RPMI8226 (cell line): ENCODE data around the gene GZMH.
"Not testable (repeated sequence)": the region's sequence is repeated elsewhere in the genome, so short reads cannot be mapped to it uniquely, and the experiment has no call there.

Source experiments
- DNase-seq: peaks from one replicate; pipeline ENCODE4 v3.0.0-alpha.2; 2015

Gene GZMH

GRCh38 chr14:24609655-24610344 lies at the start of gene GZMH:
TSS of gene GZMH (minus strand) at chr14:24609685. CDS start at chr14:24609613, 72 bp downstream.
- DNase-seq = no peak

- DNase-seq = not testable (repeated sequence)
Observed at GRCh38 chr14:24648361-24648760, 38.9 kb upstream of the GZMH start.

GRCh38 chr14:24639905-24640304 lies 30.4 kb upstream of the GZMH start:
- no peak for DNase-seq

- no peak for DNase-seq
Observed at GRCh38 chr14:24639270-24639669, 29.8 kb upstream of the GZMH start.

- DNase-seq = no peak
Observed at GRCh38 chr14:24634158-24634557, 24.7 kb upstream of the GZMH start, which contains the start of gene GZMB. TSS of gene GZMB (minus strand) at chr14:24634190. CDS start at chr14:24634160, 30 bp downstream.

- DNase-seq = no peak
Observed at GRCh38 chr14:24633353-24633752, 23.9 kb upstream of the GZMH start.

- no peak for DNase-seq
Observed at GRCh38 chr14:24632761-24633160, 23.3 kb upstream of the GZMH start.

- no peak for DNase-seq
Observed at GRCh38 chr14:24632336-24632735, 22.9 kb upstream of the GZMH start.

GRCh38 chr14:24631749-24632335 lies 22.4 kb upstream of the GZMH start:
- no peak for DNase-seq

- DNase-seq = no peak
Observed at GRCh38 chr14:24630872-24631477, 21.5 kb upstream of the GZMH start.

GRCh38 chr14:24630087-24630871 lies 20.8 kb upstream of the GZMH start:
- DNase-seq = no peak

GRCh38 chr14:24629521-24629920 lies 20.0 kb upstream of the GZMH start:
- no peak for DNase-seq

- DNase-seq = no peak
Observed at GRCh38 chr14:24613747-24614146, 4.3 kb upstream of the GZMH start.

- DNase-seq = no peak
Observed at GRCh38 chr14:24613241-24613640, 3.8 kb upstream of the GZMH start.

- DNase-seq = peak; percentile 43
Observed at GRCh38 chr14:24612196-24612595, 2.7 kb upstream of the GZMH start.

- no peak for DNase-seq
Observed at GRCh38 chr14:24607635-24608514, 1.6 kb downstream of the GZMH start.

GRCh38 chr14:24607081-24607480 lies 2.4 kb downstream of the GZMH start:
- DNase-seq = peak; percentile 52

- no peak for DNase-seq
Observed at GRCh38 chr14:24606297-24606696, 3.2 kb downstream of the GZMH start.

- DNase-seq = peak; percentile 37
Observed at GRCh38 chr14:24605435-24606190, 3.9 kb downstream of the GZMH start.

- DNase-seq = no peak
Observed at GRCh38 chr14:24597403-24597802, 12.1 kb downstream of the GZMH start.

- no peak for DNase-seq
Observed at GRCh38 chr14:24595073-24595808, 14.2 kb downstream of the GZMH start.
